GM12864 (cell line): Measurements from ENCODE around the gene CACNA1D.

Experiments
- DNase-seq: peaks from one replicate; pipeline ENCODE4 v3.0.0-alpha.2; 2011; ENCODE audit warnings: low read depth
- H3K4me3 ChIP-seq: 2 replicates; pipeline ENCODE4 v1.5.1; 2011; ENCODE audit warnings: mild to moderate bottlenecking, low read depth, low read length, control low read depth
- CTCF ChIP-seq: IDR thresholded peaks from 2 replicates; pipeline ENCODE4 v1.5.1; 2011; ENCODE audit warnings: low read depth, mild to moderate bottlenecking, moderate library complexity, low read length, control low read depth, inconsistent platforms; ENCODE audit errors: missing control alignments

CACNA1D gene

GRCh38 chr3:53780806-53781205, 286.4 kb downstream of the CACNA1D start:
- no peak for TF ChIP-seq CTCF
- no peak for DNase-seq
- no peak overlapping the region for H3K4me3 ChIP-seq

GRCh38 chr3:53787016-53787415, 292.6 kb downstream of the CACNA1D start:
- no peak for DNase-seq
- TF ChIP-seq CTCF: no peak

GRCh38 chr3:53788038-53788437, 293.6 kb downstream of the CACNA1D start:
- no peak overlapping the region for H3K4me3 ChIP-seq
- DNase-seq: no peak
- TF ChIP-seq CTCF: no peak

More at GRCh38 chr3:53787016-53787415, 292.6 kb downstream of the CACNA1D start:
- no peak overlapping the region for H3K4me3 ChIP-seq

- TF ChIP-seq CTCF: no peak
- no peak overlapping the region for H3K4me3 ChIP-seq
- no peak for DNase-seq
These were observed 295.0 kb downstream of the CACNA1D start for GRCh38 chr3:53789459-53789858.

GRCh38 chr3:53790470-53790869, 296.1 kb downstream of the CACNA1D start:
- TF ChIP-seq CTCF: no peak
- DNase-seq: no peak
- no peak overlapping the region for H3K4me3 ChIP-seq

GRCh38 chr3:53791317-53791716, 296.9 kb downstream of the CACNA1D start:
- no peak for DNase-seq
- H3K4me3 ChIP-seq: no peak overlapping the region
- no peak for TF ChIP-seq CTCF

GRCh38 chr3:53792866-53793265, 298.5 kb downstream of the CACNA1D start:
- DNase-seq: no peak
- no peak for TF ChIP-seq CTCF

More at GRCh38 chr3:53792866-53793265, 298.5 kb downstream of the CACNA1D start:
- no peak overlapping the region for H3K4me3 ChIP-seq
